Left forelimb (tissue), 1 donor: ENCODE results near the gene ABCB7.
"Not testable (repeated sequence)": the region's sequence is repeated elsewhere in the genome, so short reads cannot be mapped to it uniquely, and the experiment has no call there.

ENCODE experiments used
- DNase-seq: peaks from one replicate; pipeline ENCODE4 v3.0.0-alpha.2; 2018; ENCODE audit warnings: low spot score

ABCB7 gene

GRCh38 chrX:75155827-75156525 lies at the start of gene ABCB7:
ABCB7 (minus strand) TSS chrX:75156283; CDS start chrX:75156272, 11 bp downstream.
- peak; percentile 71 for DNase-seq

GRCh38 chrX:75188415-75189206 lies 32.5 kb upstream of the ABCB7 start:
- not testable (repeated sequence) for DNase-seq

- DNase-seq, result no peak
Observed at GRCh38 chrX:75181721-75182120, 25.6 kb upstream of the ABCB7 start.

- DNase-seq, result not testable (repeated sequence)
Observed at GRCh38 chrX:75179536-75180293, 23.6 kb upstream of the ABCB7 start.

- DNase-seq, result not testable (repeated sequence)
Observed at GRCh38 chrX:75172257-75172890, 16.3 kb upstream of the ABCB7 start.

GRCh38 chrX:75158054-75158453 lies 2.0 kb upstream of the ABCB7 start:
- DNase-seq, result no peak

DNA sequence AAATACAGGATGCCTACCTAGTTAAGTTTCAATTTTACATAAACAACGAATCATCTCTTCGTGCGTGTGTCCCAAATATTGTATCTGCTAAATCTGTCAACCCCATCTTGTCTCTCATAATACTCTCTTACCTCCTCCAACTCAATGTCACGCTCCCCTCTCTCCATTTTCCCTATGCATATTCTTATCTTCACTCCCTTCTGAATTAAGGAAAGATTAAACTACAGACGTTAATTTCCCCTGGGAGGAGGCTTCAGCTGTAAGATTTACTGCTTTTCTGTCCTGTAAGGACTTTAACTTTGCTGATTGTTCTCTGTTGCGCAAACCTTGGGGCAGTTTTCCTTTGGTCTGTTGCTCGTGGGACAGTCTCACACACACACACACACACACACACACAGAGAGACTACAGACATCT lies 455 bp upstream of the ABCB7 start:
- DNase-seq, result no peak

GRCh38 chrX:75155447-75155826 lies 646 bp downstream of the ABCB7 start:
- DNase-seq, result no peak

DNA sequence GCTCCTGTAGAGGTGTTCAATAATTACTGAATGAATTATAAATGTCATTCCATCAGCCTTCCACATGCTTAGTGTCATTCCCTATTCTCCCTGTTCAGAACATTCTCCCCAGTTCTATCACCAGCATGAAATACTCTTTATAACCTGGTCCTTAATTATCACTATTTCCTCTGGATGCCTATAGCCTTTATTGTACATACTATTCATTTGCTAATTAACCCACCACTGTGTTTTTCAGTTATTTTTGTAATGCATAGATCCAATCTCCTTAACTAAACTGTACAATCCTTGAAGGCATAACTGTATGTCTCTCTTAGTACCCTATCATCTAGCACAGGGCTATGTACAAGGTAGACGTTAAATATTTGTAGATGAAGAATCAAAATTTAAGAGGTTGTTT lies 1.2 kb downstream of the ABCB7 start:
- no peak for DNase-seq

GRCh38 chrX:75151827-75152592 lies 4.1 kb downstream of the ABCB7 start:
- no peak for DNase-seq

DNA sequence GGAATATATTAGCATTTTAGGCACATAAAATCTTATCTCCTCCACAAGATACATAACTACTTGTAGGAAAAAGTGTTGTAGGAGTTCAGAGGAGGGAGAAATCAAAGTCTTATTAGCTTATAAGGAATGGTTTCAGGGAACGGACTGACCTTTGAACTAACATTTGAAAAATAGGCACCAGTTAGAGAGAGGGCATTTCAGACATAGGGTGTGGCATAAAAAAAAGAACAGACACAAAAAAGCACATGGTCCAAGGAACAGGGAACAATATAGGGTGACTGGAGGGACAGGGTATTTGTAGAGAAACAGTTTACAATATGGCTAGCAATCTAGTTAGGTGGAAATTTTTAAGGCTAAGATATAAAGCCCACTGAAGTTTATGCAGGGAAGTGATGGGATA lies 6.4 kb downstream of the ABCB7 start:
- no peak for DNase-seq

GRCh38 chrX:75132672-75133071 lies 23.4 kb downstream of the ABCB7 start:
- DNase-seq, result no peak

DNA sequence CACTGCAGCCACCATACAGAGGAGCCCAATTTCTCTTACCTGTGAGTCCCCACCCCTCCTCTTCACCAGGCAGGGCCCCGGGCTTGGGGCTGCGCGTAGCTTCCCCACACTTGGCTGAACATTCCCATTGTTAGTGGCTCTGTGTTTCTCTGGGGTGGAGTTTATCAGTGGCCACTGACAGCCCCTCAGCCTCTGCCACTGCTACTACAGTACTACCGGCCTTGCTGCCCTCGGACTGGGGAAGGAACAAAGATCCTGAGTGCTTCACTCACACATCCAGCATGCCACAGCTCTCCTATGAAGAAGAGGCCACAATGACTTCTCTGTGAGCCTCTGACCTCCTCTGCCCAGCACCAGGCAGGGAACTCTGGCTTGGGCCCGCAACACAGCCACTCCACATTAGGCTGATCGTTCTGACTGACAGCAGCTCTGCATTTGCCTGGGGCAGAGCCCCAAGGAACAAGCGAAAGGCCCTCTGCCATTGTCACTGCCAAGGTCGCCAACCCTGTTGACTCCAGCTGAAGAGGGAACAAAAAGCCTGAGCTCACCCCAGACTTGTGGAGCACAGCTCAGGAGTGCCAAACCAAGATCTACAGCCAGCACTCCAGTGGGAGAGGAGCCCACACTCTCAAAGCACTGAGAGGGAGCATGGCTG lies 24.0 kb downstream of the ABCB7 start:
- no peak for DNase-seq

DNA sequence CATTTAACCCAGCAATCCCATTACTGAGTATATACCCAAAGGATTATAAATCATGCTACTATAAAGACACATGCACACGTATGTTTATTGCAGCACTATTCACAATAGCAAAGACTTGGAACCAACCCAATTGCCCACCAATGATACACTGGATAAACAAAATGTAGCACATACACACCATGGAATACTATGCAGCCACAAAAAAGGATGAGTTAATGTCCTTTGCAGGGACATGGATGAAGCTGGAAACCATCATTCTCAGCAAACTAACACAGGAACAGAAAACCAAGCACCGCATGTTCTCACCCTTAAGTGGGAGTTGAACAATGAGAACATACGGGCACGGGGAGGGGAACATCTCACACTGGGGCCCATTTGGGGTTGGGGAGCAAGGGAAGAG lies 27.0 kb downstream of the ABCB7 start:
- DNase-seq, result not testable (repeated sequence)

GRCh38 chrX:75118296-75118695 lies 37.8 kb downstream of the ABCB7 start:
- DNase-seq, result no peak

DNA sequence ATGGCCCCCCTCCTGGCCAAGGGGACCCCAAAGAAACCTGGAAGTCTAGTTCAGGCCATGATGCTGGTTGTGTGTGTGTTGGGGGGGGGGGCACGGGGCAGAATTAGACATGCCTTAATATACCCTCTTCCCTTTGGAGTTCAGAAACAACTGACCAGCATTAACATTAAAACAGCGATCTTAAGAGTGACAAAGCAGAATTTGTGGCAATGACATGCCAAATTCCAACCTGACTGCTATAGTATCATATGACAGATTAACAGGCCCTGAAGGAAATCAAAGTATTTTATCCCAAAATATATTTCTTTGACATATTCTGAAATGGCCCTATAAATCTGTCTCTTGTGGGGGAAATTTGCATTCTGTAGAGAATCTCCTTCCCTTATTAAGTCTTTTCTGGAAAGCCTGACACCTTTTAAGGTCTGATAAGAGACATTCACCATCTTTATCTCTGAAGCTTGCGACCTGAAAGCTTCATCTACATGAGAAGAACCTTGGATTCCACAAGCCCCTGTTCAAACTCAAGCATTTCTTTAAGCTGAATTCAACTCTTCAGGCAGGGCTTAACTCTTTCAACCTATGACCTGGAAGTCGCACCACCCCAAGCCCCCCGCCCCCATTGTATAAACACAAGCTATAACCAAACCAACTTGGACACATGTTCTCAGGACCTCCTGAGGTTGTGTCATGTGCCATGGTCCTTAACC lies 40.2 kb downstream of the ABCB7 start:
- no peak for DNase-seq

DNA sequence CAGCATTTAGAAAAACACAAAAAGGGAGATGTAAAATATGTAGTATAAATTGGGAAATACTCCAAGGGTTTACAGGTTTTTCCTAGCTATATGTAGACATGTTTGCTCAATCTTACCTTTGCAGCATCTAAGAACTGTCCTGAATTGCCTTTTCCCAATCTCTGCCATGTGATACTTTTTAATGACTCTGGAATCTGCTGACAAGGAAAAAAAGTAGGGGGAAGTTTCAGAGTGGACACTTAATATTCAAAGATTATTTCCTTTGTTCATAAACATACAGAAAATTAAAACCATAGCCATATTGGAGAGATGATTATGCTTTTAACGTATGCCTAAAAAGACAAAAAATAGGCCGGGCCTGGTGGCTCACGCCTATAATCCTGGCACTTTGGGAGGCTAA lies 41.4 kb downstream of the ABCB7 start:
- DNase-seq, result no peak

DNA sequence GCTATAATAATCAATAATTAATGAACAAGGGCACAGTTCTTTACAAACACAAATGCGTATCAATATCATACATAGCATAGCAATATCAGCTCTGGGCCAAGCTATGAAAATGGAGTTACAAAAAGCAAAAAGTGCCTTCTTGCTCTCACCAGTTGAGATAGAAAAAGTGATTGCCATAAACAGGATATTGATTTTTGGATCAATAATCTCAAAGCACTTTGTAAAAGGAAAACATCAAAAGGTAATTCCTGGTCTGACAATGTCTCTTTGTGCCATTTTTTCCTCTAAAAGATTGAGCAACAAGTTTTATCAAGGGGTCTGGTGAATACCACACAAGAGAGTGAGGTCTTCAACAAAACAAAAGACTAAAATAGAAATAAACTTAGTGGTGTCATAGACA lies 42.4 kb downstream of the ABCB7 start:
- DNase-seq, result no peak

- no peak for DNase-seq
Observed at GRCh38 chrX:75107863-75108509, 48.1 kb downstream of the ABCB7 start.

DNA sequence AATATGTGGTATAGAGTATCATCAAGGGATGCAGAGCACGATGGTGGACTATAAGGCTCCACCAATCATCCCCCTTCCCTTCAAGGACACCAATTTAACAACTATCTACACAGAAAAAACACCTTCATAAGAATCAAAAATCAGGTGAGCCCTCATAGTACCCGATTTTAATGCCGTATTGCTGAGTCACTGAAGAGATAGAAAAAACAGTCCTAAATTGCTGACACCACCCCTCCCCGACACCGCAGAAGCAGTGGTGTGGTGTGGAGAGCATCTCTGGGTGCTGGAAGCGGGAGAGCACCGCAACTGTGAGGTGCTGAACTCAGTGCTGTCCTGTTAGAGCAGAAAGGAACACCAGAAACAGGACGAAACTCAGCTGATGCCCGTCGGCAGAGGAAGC lies 49.3 kb downstream of the ABCB7 start:
- DNase-seq, result no peak
